HG03571 (cell line): Measurements from ENCODE around the gene ANKRD44.

Experiments
- ATAC-seq: cut with Tn5 transposase; IDR thresholded peaks from one replicate; pipeline ENCODE4 v1.9.1; 2021; ENCODE audit not compliant: unreplicated experiment

The ANKRD44 gene

DNA sequence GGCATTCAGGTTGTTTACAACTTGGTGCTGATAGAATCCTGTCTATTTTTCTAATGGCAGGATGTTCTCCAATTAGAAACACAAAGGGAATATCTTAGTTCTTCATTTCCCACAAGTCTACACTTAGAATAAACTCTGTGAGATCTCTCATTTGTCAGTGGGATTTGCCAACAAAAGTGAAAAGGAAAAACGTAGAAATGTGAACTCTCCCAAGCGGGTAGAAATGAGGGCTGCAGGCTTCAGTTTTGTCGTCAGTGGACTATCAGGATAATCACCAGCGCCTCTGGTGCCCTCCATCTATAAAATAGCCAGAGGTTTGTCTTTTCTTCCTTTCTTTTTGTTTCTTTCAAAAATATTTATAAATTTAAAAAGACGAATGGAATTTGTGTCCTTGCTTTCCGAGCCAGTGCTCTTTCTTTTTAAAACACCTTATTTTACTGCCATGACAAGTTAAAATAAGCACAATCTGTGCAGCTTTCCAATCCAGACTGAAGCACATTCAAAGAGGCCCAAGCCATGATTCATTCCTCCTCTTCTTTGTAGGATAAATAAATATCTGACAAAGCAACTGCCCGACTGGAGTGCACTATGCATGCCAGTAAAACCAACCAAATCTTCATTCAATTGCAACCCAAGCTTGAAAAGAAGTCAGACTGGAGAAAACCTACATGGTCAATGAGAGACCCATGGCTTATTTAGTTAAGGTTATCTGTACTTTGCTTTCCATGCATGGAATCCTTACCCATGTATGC, 185.8 kb downstream of the ANKRD44 start:
- ATAC-seq: no peak

DNA sequence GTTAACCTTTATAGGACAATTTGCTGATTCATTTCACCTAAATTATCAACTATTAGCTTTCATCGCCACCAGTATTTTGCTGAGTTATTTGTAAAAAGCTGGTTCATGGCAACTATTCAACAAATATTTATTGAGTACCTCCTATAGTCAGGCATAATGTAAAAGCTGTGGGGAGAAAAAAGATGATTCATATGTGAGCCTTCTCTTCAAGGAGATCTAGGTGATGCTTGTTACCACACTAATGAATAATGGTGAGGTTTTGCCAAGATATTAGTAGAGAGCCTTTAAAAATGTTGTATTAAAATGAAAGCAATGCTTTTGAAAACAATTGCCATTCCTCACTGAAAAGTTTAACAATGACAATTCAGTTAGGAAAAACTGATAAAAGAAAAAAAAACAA, 187.8 kb downstream of the ANKRD44 start:
- no peak for ATAC-seq

DNA sequence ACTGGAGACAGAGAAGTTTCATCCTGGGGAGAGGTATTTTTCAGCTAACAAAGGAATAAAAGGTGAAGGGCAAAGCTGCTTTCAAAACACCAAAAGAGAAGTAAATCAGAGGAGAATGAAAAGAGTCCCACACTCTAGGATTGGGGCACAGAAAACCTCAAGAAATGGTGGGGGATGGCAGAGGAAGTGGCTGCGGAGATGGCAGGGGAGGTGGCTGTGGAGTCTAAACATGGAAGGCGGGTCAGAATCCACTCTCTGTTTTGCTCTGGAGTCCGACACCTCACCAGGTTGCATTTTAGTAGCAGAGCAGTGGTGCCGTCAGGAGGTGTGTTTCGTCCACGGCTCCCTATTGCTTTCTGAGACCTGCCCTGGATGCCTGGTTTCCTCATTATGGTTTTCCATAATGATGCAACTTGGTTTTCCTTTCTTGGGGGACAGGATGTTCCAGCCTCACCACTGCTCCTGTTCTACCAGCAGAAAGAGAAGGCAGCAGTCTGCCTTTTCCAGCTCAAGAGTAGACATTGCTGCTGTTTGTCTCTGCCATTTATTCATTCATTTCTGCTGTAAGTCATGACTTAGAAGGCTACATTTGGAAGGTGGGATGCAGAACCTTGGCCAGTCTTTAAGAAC, 188.7 kb downstream of the ANKRD44 start:
- no peak for ATAC-seq

DNA sequence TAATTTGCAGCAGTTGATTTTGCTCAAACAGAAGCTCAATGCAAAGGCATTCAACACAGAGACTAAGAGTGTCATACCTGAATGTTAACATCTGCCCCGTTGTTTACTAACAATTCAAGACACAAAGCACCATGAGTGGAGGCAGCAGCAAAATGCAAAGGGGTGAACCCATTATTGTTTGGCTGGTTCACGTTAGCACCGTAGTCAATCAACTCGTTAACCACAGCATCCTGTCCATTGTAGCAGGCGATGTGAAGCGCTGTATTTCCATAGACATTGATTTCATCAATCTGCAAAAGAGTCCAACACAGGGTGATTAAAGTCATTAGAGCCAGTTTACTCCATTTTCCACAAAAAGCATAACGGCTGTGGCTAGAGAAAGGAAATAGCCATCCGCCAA, 189.3 kb downstream of the ANKRD44 start:
- no peak for ATAC-seq

DNA sequence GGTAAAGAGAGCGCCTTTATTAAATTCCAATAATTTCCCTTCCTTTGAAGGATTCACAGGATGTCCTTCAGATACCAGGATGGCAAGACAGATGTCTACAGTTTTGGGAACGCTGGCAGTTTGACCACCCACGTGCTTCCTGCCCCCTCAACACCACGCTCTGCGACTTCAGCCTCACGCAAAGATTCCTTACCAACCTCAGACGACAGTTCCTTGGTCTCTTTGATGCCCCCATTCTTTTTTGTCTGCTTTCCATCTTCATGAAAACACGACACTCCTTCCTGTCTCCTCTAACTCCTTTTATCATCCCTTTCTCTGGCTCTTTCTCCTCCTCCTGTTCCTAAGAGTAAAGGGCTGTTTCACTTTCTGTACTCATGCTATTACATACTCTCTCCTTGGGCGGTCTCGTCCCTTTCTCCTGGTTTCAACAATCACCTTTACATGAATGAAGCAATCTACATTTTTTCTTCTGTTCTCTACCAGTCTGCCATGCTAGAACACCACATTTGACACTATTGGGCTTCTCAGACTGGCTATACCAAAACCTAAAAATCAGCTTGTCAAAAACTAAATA, 194.2 kb downstream of the ANKRD44 start:
- ATAC-seq: no peak

DNA sequence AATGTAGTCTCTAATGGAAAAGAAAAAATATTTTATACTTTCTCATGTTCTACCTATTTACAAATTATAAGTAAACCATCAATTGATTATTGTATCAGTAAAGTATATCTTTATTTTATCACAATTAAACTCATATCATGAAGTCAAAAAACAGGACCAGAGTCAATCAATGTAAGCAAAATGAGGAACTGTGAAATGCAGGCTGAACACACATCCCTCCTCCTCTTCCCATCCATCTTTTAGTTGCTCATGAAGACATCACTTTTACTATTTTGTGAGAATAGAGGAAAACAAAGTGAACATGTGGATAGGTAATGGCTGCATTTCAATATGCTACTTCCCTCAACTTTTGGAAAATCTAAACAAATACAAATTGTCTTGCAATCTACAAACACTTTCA, 195.3 kb downstream of the ANKRD44 start:
- ATAC-seq: no peak

DNA sequence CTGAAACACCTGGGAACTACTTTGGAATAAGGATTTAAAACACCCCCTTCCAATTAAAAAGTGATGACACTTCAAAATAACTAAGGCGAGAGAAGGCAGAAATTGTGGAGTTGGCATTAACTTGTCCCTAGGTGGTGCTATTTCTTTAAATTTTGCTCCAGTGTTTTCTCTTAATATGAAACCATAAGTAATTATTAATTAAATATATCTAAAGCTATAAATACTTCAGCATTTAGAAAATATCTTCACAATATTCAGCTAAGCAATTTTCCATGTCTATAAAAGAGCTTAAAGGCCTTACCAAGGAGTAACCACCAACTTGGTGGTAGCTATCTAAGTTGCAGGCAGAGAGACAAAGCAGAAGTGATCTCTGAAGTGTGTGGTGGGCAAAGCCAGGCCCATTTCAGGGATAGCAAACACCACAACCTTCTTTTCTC, 197.3 kb downstream of the ANKRD44 start:
- ATAC-seq: peak; percentile 54

DNA sequence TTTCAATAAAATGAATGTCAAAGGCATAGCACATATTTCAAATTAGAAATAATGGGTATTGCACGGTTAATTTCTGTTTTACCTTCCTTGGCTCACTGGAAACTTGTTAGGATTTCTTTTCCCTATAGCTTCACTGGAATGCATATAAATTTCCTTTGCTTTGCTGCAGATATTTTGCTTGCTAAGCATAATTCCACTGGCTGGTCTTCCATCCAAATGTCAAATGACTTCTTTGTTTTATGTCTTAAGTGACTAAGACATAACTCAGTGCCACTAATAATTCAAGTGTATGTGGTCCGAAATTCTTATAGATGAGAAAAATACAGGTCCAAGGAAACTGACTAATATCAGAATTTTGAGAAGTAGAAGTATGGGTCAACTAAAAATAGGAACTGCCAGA, 201.3 kb downstream of the ANKRD44 start:
- no peak for ATAC-seq

DNA sequence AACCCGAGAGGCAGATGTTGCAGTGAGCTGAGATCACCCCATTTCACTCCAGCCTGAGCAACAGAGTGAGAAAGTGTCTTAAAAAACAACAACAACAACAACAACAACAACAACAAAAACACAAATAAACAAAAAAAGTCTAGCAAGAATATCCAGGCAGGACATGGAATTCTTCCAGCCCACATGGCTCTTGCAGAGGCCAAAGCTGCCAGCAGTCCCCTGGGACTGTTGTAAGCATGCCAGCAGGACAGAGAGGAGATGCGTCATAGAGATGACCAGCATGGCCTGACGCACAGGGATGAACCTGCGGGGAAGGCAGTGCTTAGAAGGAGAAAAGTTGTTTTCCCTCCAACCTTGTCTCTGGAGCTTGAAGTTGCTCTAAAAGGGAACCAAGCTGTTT, 201.8 kb downstream of the ANKRD44 start:
- no peak for ATAC-seq

DNA sequence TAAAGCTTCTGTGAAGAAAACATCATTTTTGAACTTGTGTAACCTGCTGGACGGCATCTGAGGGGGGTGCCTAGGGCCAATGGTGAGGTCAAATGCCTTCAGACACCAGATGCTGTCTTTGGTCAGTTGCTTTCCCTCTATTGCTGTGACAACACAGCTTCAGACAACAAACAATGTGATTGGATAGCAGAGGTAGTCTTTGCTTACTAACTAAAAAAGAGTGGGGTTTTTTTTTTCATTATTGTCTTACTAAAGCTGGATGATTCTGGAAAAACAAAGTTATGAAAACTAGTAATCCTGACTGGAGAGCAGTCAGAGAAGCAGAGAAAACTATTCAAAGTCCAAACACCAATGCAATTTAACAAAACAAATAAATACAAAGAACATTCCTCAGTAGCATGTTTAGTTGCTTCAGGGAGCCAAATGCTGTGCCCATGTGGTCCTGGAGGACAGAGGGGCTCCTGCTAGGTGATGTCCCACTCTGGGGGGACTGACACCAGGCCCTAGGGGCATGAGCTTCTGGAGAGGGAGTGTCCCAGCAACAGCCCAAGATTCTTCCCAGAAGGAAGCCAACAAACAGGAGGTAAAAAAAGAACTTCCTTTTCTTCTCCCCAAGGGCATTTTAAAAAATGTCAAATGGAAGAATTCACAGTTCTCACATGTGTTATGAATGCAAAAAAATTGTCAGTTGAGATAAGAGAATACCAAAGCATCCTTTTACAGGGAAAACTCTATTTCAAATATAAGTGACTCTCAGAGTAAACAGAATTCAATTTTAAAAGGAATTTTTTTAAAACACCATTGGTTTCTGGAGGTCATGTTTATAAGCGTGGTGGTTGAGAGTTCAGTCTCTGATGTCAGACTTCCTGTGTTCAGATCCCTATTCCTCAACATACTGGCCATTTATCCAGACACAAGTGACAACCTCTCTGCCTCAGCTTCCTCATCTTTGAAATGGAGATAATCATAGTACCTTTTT, 203.0 kb downstream of the ANKRD44 start:
- ATAC-seq: no peak

DNA sequence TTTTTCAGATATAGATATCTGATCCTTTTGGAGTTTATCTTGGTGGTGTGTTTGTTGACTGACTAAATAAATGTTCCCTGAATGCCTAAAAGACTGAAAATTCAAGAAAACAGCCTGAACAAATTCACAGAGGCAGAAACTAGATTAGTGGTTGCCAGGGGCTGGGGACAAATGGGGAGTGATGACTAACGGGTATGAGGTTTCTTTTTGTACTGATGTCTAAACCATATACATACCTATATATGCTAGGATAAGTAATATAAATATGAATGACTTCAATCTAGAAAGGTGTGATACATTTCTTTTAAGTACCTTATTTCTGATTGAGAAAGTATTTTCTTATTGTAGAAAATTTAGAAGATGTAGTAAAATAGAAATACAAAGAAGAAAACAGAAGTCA, 207.2 kb downstream of the ANKRD44 start:
- no peak for ATAC-seq

DNA sequence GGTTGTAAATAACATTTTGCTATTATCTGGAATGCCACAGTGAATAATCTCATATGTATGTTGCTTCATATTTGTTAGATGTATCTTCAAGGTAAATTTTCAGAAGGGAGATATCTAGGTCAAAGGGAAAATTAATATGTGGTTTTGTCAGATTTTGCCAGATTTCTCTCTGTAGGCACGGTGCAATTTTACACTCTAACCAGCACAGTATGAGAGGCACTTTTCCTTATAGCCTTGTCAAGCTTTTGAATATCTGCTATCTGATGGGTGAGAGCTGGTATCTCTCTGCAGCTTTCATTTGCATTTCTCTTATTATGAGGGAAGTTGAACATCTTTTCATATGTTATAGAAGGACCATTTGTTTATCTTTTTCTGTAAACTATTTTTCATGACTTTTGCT, 208.3 kb downstream of the ANKRD44 start:
- no peak for ATAC-seq

DNA sequence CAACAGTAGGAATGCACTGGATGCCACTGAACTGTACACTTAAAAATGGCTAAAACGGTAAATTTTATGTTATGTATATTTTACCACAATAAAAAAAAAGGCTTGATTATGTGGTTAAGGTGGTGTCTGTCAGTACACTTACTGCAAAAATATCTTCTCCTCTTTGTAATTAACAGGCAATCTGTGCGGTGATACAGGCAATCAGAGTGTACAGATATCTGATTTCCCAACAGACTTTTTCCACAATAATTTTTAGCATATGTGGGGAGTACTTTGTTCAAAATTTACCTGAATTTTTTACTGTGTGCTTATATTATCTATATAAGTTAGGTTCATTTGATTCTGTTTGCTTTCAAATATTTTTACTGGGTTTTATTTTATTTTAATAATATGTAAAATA, 209.1 kb downstream of the ANKRD44 start:
- no peak for ATAC-seq

DNA sequence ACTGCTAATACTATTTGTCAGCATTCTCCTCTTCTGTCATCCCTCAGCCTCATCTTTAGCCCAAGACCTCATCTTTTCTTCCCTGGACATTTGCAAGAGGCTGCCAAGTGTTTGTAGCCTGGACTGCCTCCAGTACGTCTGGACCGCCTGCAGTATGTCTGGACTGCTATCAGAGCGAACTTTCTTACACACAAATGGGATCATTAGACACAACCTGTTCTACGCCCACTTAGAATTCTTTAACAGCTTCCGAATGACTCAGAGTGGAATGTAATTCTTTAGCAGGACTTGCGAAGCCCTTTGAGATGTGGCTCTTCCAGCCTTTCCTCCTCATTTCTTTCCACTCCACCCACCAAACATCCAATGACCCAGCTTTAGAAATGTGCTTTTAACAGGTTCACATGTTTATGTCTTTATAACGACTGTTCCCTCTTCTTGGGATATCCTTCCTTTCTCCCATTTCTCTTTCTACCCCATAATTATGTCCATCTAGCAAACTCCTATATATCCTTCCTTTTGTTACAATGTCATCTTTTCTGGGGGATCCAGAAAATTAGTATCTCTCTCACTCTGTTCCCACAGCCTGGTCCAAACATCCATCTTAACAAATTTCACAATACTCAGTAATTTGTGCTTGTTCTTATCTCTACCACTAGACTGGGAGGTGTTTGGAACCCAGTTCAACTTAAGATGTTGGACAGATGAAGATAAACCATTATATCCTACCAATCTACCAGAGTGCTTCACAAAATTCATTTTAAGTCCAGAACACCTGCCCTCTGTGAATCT, 212.8 kb downstream of the ANKRD44 start:
- ATAC-seq: no peak

DNA sequence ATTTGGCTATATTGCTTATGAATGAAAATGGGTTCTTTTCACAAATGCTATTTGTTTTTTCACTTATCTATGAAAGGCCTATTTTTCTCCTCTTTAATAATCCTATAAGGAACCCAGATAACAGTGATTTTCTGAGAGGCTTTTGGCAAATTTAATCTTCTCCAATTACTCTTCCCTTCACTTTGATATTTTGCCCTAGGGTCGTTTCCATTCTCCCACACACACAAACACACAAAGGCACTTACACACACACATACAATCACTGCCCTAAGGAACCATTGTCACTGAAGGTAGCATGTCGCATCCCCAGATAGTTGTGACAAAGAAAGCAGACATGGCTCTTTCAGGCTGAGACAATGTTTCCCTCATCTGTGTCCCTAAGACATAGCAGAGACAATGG, 213.9 kb downstream of the ANKRD44 start:
- no peak for ATAC-seq

DNA sequence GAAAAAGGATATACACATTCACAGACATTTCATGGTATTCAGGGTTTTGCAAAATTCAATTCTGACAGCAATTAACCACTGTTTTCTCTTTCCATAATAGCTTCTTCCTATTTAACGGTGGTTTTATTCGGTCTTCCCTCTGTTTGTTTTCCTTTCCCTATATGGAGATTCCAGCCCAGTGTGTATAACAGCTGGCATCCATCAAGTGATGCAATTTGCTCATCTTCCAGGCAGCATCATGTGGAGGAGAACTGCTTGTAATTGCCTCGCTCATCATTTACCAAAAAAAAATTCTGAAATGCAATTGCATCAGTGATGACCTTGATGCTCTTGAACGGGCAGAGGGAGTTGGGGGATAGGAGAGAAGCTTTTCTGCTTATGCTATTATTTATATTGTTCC, 218.1 kb downstream of the ANKRD44 start:
- no peak for ATAC-seq

DNA sequence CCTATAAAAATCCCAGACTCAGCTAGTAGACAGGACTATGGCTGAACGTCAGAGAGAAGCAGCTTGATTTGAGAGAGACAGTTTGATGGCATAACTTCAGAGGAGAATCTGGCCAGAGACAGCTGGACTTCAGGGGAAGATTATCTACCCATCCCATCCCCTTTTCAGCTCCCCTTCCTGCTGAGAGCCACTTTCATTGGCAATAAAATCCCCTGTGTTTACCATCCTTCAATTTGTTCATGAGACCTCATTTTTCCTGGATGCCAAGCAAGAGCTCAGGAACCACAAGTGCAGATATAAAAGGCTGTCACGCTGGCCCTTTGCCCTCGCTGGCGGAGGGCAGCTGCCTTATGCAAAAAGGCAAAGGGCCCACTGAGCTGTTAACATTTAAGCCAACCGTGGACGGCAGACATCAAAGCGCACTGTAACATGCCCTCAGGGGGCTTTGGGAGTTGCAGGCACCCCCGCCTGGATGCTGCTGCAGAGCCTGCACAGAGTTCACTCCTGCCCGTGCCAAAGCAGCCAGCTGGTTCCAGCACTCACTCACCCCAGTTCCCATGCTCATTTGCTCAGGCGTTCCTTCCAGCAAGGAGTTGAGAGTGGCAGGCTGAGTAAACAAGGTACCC, 219.7 kb downstream of the ANKRD44 start:
- ATAC-seq: no peak

DNA sequence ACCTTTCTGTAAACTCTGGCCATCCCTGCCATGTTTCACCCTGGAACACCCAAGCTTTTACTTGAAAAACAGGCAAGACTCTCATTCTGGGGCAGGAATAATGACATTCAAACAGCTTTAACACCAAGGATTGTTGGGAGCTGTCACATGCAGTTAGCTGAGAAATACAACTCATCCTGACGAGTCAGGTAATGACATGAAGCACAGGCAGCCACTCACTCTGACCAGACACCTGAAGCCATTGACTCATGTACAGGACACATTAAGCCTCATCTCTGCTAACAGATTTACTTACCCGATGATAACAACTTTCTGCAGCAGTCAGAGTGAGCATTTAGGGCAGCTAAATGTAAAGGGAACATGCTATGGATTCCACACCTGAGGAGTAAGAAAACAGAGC, 220.9 kb downstream of the ANKRD44 start:
- ATAC-seq: no peak

DNA sequence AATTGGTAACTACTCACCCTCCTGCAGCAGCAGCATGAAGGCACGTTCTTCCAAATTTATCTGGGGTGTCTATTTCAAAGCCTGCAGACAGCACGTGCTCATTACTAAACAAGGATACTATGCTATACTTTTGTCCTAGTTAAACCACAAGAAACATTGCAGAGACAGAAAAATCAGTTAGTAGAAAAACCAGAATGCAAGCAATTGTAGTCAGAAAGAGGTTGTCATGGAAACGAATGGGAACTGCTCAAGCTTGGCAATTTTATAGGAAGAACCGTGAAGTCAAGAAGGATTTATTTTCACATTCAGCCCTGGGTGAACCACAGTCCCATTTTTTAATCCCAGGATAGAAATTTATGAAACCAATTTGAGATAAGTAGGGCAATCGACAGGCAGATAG, 221.9 kb downstream of the ANKRD44 start:
- ATAC-seq: no peak

DNA sequence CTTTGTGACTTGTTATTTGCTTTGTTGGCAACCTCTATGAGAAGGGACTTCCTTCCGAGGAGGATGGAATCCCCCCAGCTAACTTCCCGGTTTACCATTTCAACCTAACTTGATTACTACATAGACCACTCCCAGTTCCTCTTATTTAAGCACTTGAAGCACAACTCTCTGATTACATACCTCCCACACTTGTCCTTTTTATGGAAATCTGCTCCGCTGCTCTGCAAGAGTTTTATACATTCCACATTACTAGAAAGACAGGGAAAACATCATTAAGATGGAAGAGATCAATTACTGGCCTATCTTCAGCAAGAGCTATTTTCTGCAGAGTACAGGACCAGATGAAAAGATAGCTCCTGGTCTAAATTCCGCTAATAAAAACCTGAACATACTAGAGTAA, 224.1 kb downstream of the ANKRD44 start:
- no peak for ATAC-seq
